Left lung (tissue), 14 donors: ENCODE measurements around the gene PLXNA2. TPM values are rescaled to one million over a fixed set of nuclear protein-coding genes. Genes with fewer than 3 reads are reported as not detected.

Experiments
- ATAC-seq: fragments of 200-7000 bp; cut with Tn5 transposase; one replicate; pipeline ENCODE4 v1.9.1; 2020; ENCODE audit warnings: moderate library complexity
- DNase-seq, 4 donors: peaks; one replicate each; pipeline ENCODE4 v3.0.0-alpha.2; 2013 to 2020
- H3K27ac ChIP-seq, 2 donors: fragments of 200-600 bp; sonication (generic) in 1 of 2; one replicate each; pipeline versions ENCODE4 v1.5.0 to v1.8.0; 2020 to 2021
- H3K27me3 ChIP-seq, 2 donors: fragments of 200-600 bp; sonication (generic) in 1 of 2; one replicate each; pipeline versions ENCODE4 v1.5.0 to v1.8.0; 2020 to 2021
- H3K36me3 ChIP-seq, 2 donors: fragments of 200-600 bp; sonication (generic) in 1 of 2; one replicate each; pipeline versions ENCODE4 v1.5.0 to v1.8.0; 2020 to 2021
- H3K4me1 ChIP-seq, 2 donors: fragments of 200-600 bp; one replicate each; pipeline ENCODE4 v1.8.0; 2021
- H3K4me3 ChIP-seq, 2 donors: fragments of 200-600 bp; sonication (generic) in 1 of 2; one replicate each; pipeline versions ENCODE4 v1.5.0 to v1.8.0; 2020 to 2021; ENCODE audit warnings: mild to moderate bottlenecking in 1 of 2
- H3K9me3 ChIP-seq, 2 donors: fragments of 200-600 bp; sonication (generic) in 1 of 2; one replicate each; pipeline versions ENCODE4 v1.5.0 to v1.8.0; 2020 to 2021
- intact Hi-C, 2 donors: fragments of 100-400 bp; cut with DNase I; formaldehyde crosslinking; loops; one replicate each; pipeline versions ENCODE4 v1.11.2 to v1.14.2; 2022
- long read RNA-seq, 12 donors: library from polyadenylated mRNA in 2 of 12; unstranded in 2 of 12; transcript quantifications; one replicate each; pipeline ENCODE4 v2.0.0 and lab custom pipeline, GENCODE V29; 2019 to 2026
- polyA plus RNA-seq, 6 donors: library from polyadenylated mRNA; unstranded; fragments of 120-200 nt; gene quantifications; one replicate each; pipeline ENCODE4 v1.2.1, GENCODE V29; 2013; ENCODE audit not compliant: insufficient read length in 6 of 6
- total RNA-seq, 2 donors: library from RNA; stranded (reverse); fragmentation: NEBNext Ultra II Directional; extraction: Animal tissue kit (Norgen Biotek cat#: 25700); gene quantifications; one replicate each; pipeline ENCODE4 v1.2.1, GENCODE V29; 2021
- TF ChIP-seq, protein P1 (sequence below), 2 donors: fragments of 200-600 bp; sonication (generic) in 1 of 2; IDR thresholded peaks; one replicate each; pipeline versions ENCODE4 v1.5.0 to v1.8.0; 2021; ENCODE audit warnings: antibody characterized with exemption in 2 of 2
- donor health status: DM: no; HTN: yes; CAD: no.
- donor health status: DM: no; HTN: no; CAD: no.

Gene PLXNA2, protein sequence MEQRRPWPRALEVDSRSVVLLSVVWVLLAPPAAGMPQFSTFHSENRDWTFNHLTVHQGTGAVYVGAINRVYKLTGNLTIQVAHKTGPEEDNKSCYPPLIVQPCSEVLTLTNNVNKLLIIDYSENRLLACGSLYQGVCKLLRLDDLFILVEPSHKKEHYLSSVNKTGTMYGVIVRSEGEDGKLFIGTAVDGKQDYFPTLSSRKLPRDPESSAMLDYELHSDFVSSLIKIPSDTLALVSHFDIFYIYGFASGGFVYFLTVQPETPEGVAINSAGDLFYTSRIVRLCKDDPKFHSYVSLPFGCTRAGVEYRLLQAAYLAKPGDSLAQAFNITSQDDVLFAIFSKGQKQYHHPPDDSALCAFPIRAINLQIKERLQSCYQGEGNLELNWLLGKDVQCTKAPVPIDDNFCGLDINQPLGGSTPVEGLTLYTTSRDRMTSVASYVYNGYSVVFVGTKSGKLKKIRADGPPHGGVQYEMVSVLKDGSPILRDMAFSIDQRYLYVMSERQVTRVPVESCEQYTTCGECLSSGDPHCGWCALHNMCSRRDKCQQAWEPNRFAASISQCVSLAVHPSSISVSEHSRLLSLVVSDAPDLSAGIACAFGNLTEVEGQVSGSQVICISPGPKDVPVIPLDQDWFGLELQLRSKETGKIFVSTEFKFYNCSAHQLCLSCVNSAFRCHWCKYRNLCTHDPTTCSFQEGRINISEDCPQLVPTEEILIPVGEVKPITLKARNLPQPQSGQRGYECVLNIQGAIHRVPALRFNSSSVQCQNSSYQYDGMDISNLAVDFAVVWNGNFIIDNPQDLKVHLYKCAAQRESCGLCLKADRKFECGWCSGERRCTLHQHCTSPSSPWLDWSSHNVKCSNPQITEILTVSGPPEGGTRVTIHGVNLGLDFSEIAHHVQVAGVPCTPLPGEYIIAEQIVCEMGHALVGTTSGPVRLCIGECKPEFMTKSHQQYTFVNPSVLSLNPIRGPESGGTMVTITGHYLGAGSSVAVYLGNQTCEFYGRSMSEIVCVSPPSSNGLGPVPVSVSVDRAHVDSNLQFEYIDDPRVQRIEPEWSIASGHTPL (N-terminal part only)
- 10 to 100 TPM; 73.5 to 92.8 TPM for total RNA-seq
- 10 to 100 TPM; 21.4 to 38.8 (median 29.5) TPM for polyA plus RNA-seq
- long read RNA-seq, donor 1, partial matches to known transcripts = 18 of 19 reads
- long read RNA-seq, donor 1, other reads (novel, unspliced or antisense) = 0 of 19 reads
- long read RNA-seq, donor 2, partial matches to known transcripts = 7 of 8 reads
- long read RNA-seq, donor 2, other reads (novel, unspliced or antisense) = 0 of 8 reads
- long read RNA-seq, donor 3 = 0 reads
- long read RNA-seq, donor 4, partial matches to known transcripts = 3 of 7 reads
- long read RNA-seq, donor 4, other reads (novel, unspliced or antisense) = 3 of 7 reads
- long read RNA-seq, donor 5, partial matches to known transcripts = 5 of 11 reads
- long read RNA-seq, donor 5, other reads (novel, unspliced or antisense) = 0 of 11 reads
- long read RNA-seq, donor 6, partial matches to known transcripts = 0 of 1 reads
- long read RNA-seq, donor 6, other reads (novel, unspliced or antisense) = 0 of 1 reads
- long read RNA-seq, donor 7 = 0 reads
- long read RNA-seq, donor 8, partial matches to known transcripts = 16 of 19 reads
- long read RNA-seq, donor 8, other reads (novel, unspliced or antisense) = 0 of 19 reads
- long read RNA-seq, donor 9 = 0 reads
- long read RNA-seq, donor 10, partial matches to known transcripts = 6 of 7 reads
- long read RNA-seq, donor 10, other reads (novel, unspliced or antisense) = 0 of 7 reads
- long read RNA-seq, donor 11, partial matches to known transcripts = 11 of 15 reads
- long read RNA-seq, donor 11, other reads (novel, unspliced or antisense) = 0 of 15 reads
- long read RNA-seq, donor 12, full-length matches to known transcripts = 3 of 3 reads
- long read RNA-seq, donor 12, partial matches to known transcripts = 0 of 3 reads
- long read RNA-seq, donor 12, other reads (novel, unspliced or antisense) = 0 of 3 reads

GRCh38 chr1:208243967-208244916 lies at the start of gene PLXNA2:
Gene PLXNA2, minus strand, starts transcription at chr1:208244384. Its CDS starts 26,462 bp downstream, at chr1:208217922.
- no peaks in the 10 kb centered on the region for H3K9me3 ChIP-seq
- peak within 1 kb of the TSS; percentile 70 to 89 for H3K27ac ChIP-seq
- H3K27me3 ChIP-seq = peaks cover 0 to 33% of the 10 kb centered on the region in 2 donors
- intact Hi-C loops = loop anchor here in 1 of 2 donors (5.0 to 10.0 kb wide), 2 partner anchors 112 to 219 kb away; no protein-coding TSS in a partner anchor
- peak within 1 kb of the TSS; percentile 90 to 95 for H3K4me3 ChIP-seq
- DNase-seq = peak; percentile 74 to 97 (median 83)
- H3K36me3 ChIP-seq = no peaks in the 10 kb centered on the region
- peak; percentile 84 for ATAC-seq
- H3K4me1 ChIP-seq = peaks cover 13 to 48% of the 10 kb centered on the region in 2 donors
- TF ChIP-seq, protein P1, sequence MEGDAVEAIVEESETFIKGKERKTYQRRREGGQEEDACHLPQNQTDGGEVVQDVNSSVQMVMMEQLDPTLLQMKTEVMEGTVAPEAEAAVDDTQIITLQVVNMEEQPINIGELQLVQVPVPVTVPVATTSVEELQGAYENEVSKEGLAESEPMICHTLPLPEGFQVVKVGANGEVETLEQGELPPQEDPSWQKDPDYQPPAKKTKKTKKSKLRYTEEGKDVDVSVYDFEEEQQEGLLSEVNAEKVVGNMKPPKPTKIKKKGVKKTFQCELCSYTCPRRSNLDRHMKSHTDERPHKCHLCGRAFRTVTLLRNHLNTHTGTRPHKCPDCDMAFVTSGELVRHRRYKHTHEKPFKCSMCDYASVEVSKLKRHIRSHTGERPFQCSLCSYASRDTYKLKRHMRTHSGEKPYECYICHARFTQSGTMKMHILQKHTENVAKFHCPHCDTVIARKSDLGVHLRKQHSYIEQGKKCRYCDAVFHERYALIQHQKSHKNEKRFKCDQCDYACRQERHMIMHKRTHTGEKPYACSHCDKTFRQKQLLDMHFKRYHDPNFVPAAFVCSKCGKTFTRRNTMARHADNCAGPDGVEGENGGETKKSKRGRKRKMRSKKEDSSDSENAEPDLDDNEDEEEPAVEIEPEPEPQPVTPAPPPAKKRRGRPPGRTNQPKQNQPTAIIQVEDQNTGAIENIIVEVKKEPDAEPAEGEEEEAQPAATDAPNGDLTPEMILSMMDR (IDR thresholded peaks at IDR 0.05) = no peak

DNA sequence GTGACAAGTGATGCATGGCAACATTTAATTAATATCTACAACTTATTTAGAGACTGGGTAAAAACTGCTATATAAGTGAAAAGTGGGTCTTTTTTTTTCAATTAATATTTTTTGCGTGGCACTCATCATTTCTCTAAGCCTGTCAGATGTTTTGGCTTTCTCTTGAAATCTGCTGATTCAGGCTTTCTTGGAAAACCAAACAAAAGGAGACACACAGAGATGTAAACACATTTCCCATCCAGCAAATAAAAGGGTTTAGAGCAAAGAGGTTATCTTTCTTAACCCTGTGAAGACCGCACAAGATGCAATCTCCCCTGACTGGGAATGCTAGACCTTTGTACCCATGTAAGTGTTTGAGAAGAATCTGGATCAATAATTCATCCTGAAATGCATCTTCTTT lies 48.7 kb upstream of the PLXNA2 start:
- H3K36me3 ChIP-seq = no peaks in the 10 kb centered on the region
- H3K4me3 ChIP-seq = no peak overlapping the region
- TF ChIP-seq, protein P1 (IDR thresholded peaks at IDR 0.05) = no peak
- H3K4me1 ChIP-seq = no peaks in the 10 kb centered on the region
- no peaks in the 10 kb centered on the region for H3K9me3 ChIP-seq
- ATAC-seq (no peak), DNase-seq (no peak)
- intact Hi-C loops = no loop called here
- H3K27ac ChIP-seq = no peak overlapping the region
- peaks cover 0 to 11% of the 10 kb centered on the region in 2 donors for H3K27me3 ChIP-seq

GRCh38 chr1:208291923-208292711 lies 47.9 kb upstream of the PLXNA2 start:
- ATAC-seq (no peak), DNase-seq (no peak)
- Histone ChIP-seq H3K4me3 (no peak overlapping the region), H3K36me3 (no peaks in the 10 kb centered on the region), H3K9me3 (no peaks in the 10 kb centered on the region), H3K4me1 (no peaks in the 10 kb centered on the region), H3K27me3 (peaks cover 0 to 11% of the 10 kb centered on the region in 2 donors), H3K27ac (no peak overlapping the region)
- TF ChIP-seq, protein P1 (IDR thresholded peaks at IDR 0.05) = no peak
- intact Hi-C loops = no loop called here
